ENCODE data around the gene DOCK9.

GRCh38 chr13:98877936-98878335 lies 99.9 kb downstream of the DOCK9 start:
- TF ChIP-seq CTCF (conservative IDR thresholded peaks at IDR 0.05; ENCODE audit: low read depth, low read length), result no peak
- TF ChIP-seq EZH2 (IDR thresholded peaks at IDR 0.05; ENCODE audit: borderline replicate concordance, low read depth, low read length, poor library complexity, severe bottlenecking), result no peak

All from A673 (cell line).